Activated CD4-positive, CD25-positive, alpha-beta regulatory T cell treated with anti-CD3 and anti-CD28 coated beads, Interleukin-2, amount 50 U/mL, for 72 hours (primary cell): ENCODE measurements around the gene KRT5.
"Not testable (repeated sequence)": the region's sequence is repeated elsewhere in the genome, so short reads cannot be mapped to it uniquely, and the experiment has no call there.

Source experiments
- DNase-seq: peaks from one replicate; pipeline ENCODE4 v3.0.0; 2021

The KRT5 gene

DNA sequence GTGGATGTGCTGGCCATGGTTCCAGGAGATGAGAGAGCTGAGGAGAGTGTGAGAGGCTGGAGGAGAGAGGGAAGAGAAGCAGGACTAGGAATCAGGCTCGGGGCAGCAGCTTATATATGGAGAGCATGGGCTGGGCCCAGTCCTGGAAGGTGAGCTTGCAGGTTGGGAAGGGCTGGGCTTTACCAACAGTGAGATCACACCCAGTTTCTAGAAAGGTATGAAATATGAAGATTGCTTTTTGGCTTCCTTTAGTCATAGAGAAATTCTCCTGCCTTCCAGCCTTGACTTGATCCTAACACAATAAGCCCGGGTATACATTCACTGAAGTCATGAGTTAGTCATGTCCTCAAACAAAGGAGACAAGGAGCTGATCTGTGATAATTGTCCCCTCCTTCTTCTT is 27.0 kb downstream of the KRT5 start, which contains the start of gene KRT6A:
TSS of gene KRT6A (minus strand) at position 86 of the 400 bp plus-strand sequence. CDS start at position 17, 69 bp downstream.
- DNase-seq = no peak

GRCh38 chr12:52492405-52492804 is 27.8 kb downstream of the KRT5 start:
- not testable (repeated sequence) for DNase-seq

- not testable (repeated sequence) for DNase-seq
Observed at GRCh38 chr12:52491495-52491894, 28.7 kb downstream of the KRT5 start.

GRCh38 chr12:52488736-52489135 is 31.5 kb downstream of the KRT5 start:
- DNase-seq = no peak

GRCh38 chr12:52487744-52488443 is 32.3 kb downstream of the KRT5 start:
- not testable (repeated sequence) for DNase-seq

GRCh38 chr12:52487211-52487610 is 33.0 kb downstream of the KRT5 start:
- no peak for DNase-seq

DNA sequence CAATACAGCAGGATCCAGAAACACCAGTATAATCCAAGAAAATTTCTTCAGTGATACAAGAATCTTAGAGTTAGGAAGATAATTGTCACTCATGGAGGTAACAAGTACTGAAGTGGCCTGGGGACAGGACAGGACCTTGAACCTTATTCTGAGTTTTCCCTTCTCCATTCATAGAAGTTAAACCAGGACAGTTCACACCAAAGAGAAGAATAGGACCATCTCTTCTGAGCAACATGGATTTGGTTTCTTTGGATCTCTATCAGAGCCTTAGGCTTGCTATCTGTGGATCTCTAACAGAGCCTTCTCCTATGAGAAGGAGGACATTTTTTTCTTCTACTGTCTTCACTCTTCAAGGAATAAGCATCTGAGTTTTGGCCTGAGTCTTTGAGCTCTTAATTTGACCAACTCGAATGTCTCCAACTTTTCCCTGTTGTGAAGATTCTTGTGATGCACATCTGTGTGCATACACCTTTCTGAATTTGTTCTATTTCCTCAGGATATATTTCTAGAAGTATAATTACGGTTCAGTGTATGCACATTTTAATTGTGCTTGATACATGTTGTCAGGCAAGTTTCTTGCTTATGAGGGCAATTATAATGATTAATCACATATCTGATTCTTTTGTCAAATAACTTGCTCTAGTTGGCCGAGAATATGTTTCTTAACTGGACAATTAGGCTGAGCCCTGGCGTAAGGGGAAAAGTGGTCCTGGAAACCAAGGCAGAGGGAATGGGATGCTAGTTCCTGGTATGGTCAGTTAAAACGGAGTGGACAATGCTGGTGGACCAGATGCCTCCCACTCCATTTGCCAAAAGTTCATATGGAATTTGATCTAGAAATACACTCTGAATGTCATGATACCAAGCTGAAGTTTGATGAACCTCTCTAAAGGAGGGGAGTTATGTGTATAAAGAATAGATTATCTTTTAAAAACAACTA is 33.8 kb downstream of the KRT5 start:
- no peak for DNase-seq

DNA sequence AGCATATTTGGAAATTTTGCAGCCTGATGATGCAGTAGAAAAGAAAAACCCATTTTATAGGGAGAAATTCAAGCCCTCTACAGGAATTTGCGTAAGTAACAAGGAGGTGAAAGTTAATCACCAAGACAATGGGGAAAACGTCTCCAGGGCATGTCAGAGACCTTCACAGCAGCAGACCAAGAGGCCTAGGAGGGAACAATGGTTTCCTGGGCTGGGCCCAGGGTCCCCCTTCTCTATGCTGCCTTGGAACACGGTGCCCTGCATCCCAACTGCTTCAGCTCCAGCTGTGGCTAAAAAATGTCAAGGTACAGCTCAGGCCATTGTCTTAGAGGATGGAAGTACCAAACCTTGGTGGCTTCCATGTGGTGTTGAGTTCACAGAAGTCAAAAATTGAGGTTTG is 40.1 kb downstream of the KRT5 start:
- no peak for DNase-seq

GRCh38 chr12:52477651-52478050 is 42.5 kb downstream of the KRT5 start:
- DNase-seq = no peak

GRCh38 chr12:52474212-52474611 is 46.0 kb downstream of the KRT5 start:
- no peak for DNase-seq

DNA sequence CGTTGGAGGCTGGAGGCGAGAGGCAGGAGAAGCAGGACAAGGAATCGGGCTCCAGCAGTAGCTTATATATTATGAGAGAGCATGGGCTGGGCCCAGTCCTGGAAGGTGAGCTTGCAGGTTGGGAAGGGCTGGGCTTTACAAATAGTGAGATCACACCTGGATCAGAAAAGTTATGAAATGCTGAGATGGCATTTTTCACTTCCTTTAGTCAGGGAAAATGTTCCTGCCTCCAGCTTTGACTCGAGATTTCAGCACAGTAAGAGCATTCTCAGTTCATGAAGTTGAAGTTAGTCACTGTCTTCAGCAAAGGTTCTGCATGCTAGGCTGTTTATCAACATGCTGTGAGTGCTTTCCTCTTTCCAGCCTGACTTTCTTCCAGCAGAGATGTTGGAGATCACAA is 46.4 kb downstream of the KRT5 start, which contains the start of gene KRT6C:
TSS of gene KRT6C (minus strand) at position 38 of the 400 bp plus-strand sequence. CDS start 68 bp downstream, outside the sequence.
- no peak for DNase-seq

GRCh38 chr12:52469853-52470252 is 50.3 kb downstream of the KRT5 start:
- no peak for DNase-seq

DNA sequence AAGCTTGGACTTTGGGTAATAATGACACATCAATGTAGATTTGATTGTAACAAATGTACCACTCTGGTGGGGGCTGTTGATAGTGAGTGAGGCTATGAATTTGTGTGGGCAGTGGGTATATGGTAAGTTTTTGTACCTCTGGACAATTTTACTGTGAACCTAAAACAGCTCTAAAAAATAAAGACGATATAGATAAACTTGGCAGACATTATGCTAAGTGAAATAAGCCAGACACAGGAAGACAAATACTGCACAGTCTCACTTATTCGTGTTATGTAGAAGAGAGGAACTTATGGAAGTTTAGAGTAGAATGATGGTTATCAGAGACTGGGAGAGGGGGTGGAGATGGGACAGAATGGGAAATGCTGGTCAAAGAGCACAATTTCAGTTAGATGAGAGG is 55.3 kb downstream of the KRT5 start:
- no peak for DNase-seq
